HEK293 (cell line): ENCODE data around the gene SIMC1.
A peak's percentile ranks its signal among the peaks of the same experiment; 100 is the strongest.

Experiments
- CTCF ChIA-PET: fragments of 350-600 bp; formaldehyde crosslinking; extraction: SDS; loops from one replicate; lab custom pipeline; 2021; ENCODE audit warnings: antibody characterized with exemption; lab: Yijun Ruan, JAX
- POLR2A ChIA-PET: fragments of 300-600 bp; formaldehyde crosslinking; extraction: SDS; loops from one replicate; lab custom pipeline; 2020; ENCODE audit warnings: antibody characterized with exemption, inconsistent platforms; lab: Yijun Ruan, JAX
- H3K27ac ChIP-seq: fragments of 200-500 bp; sonication (Bioruptor generic); 2 replicates; pipeline ENCODE4 v1.5.1; 2014; ENCODE audit warnings: low read depth, low read length, control low read depth, inconsistent platforms; ENCODE audit errors: extremely low read depth
- H3K36me3 ChIP-seq, 2 experiments: fragments of 200-500 bp in 1 of 2; sonication (Bioruptor generic) in 1 of 2; 1 replicate in 1 of 2; 2 replicates in 1 of 2; pipeline ENCODE4 v1.5.1; 2014 to 2017; ENCODE audit warnings: inconsistent platforms in 2 of 2, low read length in 2 of 2; ENCODE audit not compliant: control insufficient read depth in 2 of 2, insufficient read depth in 1 of 2
- H3K4me1 ChIP-seq: fragments of 200-500 bp; sonication (Bioruptor generic); 2 replicates; pipeline ENCODE4 v1.5.1; 2014; ENCODE audit warnings: mild to moderate bottlenecking, low read length, inconsistent platforms; ENCODE audit not compliant: control insufficient read depth, insufficient read depth
- H3K4me3 ChIP-seq: 2 replicates; pipeline ENCODE4 v1.5.1; 2011; ENCODE audit warnings: low read depth, mild to moderate bottlenecking, control low read depth, low read length, moderate library complexity
- H3K9me3 ChIP-seq: fragments of 200-500 bp; sonication (Bioruptor generic); 2 replicates; pipeline ENCODE4 v1.5.1; 2014; ENCODE audit warnings: low read depth, low read length, inconsistent platforms; ENCODE audit not compliant: control insufficient read depth, insufficient read depth
- HOXD13 ChIP-seq: sonication (generic); formaldehyde crosslinking; IDR thresholded peaks from 2 replicates; pipeline ENCODE4 v1.8.0; 2022; ENCODE audit warnings: missing genetic modification reagents, borderline replicate concordance
- KLF1 ChIP-seq: fragments of 450-650 bp; formaldehyde crosslinking; IDR thresholded peaks from 2 replicates; pipeline ENCODE4 v1.5.1; 2016; ENCODE audit warnings: missing biosample characterization, missing genetic modification characterization
- KLF10 ChIP-seq: fragments of 450-650 bp; IDR thresholded peaks from 2 replicates; pipeline ENCODE4 v1.5.1; 2018; ENCODE audit warnings: missing biosample characterization, mild to moderate bottlenecking, missing genetic modification characterization
- MYNN ChIP-seq: fragments of 450-650 bp; formaldehyde crosslinking; IDR thresholded peaks from 2 replicates; pipeline ENCODE4 v1.5.1; 2016; ENCODE audit warnings: missing biosample characterization, missing genetic modification characterization, borderline replicate concordance
- OVOL3 ChIP-seq: fragments of 450-650 bp; formaldehyde crosslinking; IDR thresholded peaks from 2 replicates; pipeline ENCODE4 v1.5.1; 2016; ENCODE audit warnings: missing biosample characterization, missing genetic modification characterization
- ZNF132 ChIP-seq: fragments of 450-650 bp; formaldehyde crosslinking; IDR thresholded peaks from 2 replicates; pipeline ENCODE4 v1.5.1; 2017; ENCODE audit warnings: missing biosample characterization, missing genetic modification characterization, borderline replicate concordance
- ZNF239 ChIP-seq: fragments of 450-650 bp; formaldehyde crosslinking; IDR thresholded peaks from 2 replicates; pipeline ENCODE4 v1.5.1; 2016; ENCODE audit warnings: missing biosample characterization, missing genetic modification characterization
- ZNF335 ChIP-seq: fragments of 450-650 bp; formaldehyde crosslinking; conservative IDR thresholded peaks from 2 replicates; pipeline ENCODE4 v1.5.1; 2016; ENCODE audit warnings: missing biosample characterization, missing genetic modification characterization
- ZNF354C ChIP-seq: fragments of 450-650 bp; formaldehyde crosslinking; IDR thresholded peaks from 2 replicates; pipeline ENCODE4 v1.5.1; 2016; ENCODE audit warnings: missing biosample characterization, missing genetic modification characterization, low read depth, borderline replicate concordance
- ZNF548 ChIP-seq: fragments of 450-650 bp; formaldehyde crosslinking; IDR thresholded peaks from 2 replicates; pipeline ENCODE4 v1.5.1; 2016; ENCODE audit warnings: missing biosample characterization, missing genetic modification characterization
- ZNF571 ChIP-seq: fragments of 450-650 bp; formaldehyde crosslinking; IDR thresholded peaks from 2 replicates; pipeline ENCODE4 v1.5.0; 2017; ENCODE audit warnings: missing biosample characterization, missing genetic modification characterization
- ZNF610 ChIP-seq: fragments of 450-650 bp; formaldehyde crosslinking; IDR thresholded peaks from 2 replicates; pipeline ENCODE4 v1.5.1; 2016; ENCODE audit warnings: missing biosample characterization, missing genetic modification characterization, borderline replicate concordance
- ZNF660 ChIP-seq: fragments of 450-650 bp; IDR thresholded peaks from 2 replicates; pipeline ENCODE4 v1.5.1; 2018; ENCODE audit warnings: missing biosample characterization, mild to moderate bottlenecking, missing genetic modification characterization
- ZNF747 ChIP-seq: fragments of 450-650 bp; formaldehyde crosslinking; IDR thresholded peaks from 2 replicates; pipeline ENCODE4 v1.5.1; 2016; ENCODE audit warnings: missing biosample characterization, missing genetic modification characterization
- ZNF830 ChIP-seq: fragments of 450-650 bp; IDR thresholded peaks from 2 replicates; pipeline ENCODE4 v1.5.0; 2018; ENCODE audit warnings: missing biosample characterization, missing genetic modification characterization, low read depth, mild to moderate bottlenecking, moderate library complexity
- ZSCAN23 ChIP-seq: fragments of 450-650 bp; formaldehyde crosslinking; IDR thresholded peaks from 2 replicates; pipeline ENCODE4 v1.5.1; 2016; ENCODE audit warnings: missing biosample characterization, missing genetic modification characterization
- TF ChIP-seq, protein P1 (sequence below): fragments of 450-650 bp; formaldehyde crosslinking; IDR thresholded peaks from 2 replicates; pipeline ENCODE4 v1.5.1; 2016; ENCODE audit warnings: missing biosample characterization, missing genetic modification characterization, borderline replicate concordance
- TF ChIP-seq, protein P2 (sequence below): fragments of 450-650 bp; formaldehyde crosslinking; IDR thresholded peaks from 2 replicates; pipeline ENCODE4 v1.5.1; 2017; ENCODE audit warnings: missing biosample characterization, missing genetic modification characterization
- TF ChIP-seq, protein P3 (sequence below): fragments of 450-650 bp; formaldehyde crosslinking; IDR thresholded peaks from 2 replicates; pipeline ENCODE4 v1.5.1; 2016; ENCODE audit warnings: missing biosample characterization, missing genetic modification characterization
- TF ChIP-seq, protein P4 (sequence below): fragments of 450-650 bp; formaldehyde crosslinking; IDR thresholded peaks from 2 replicates; pipeline ENCODE4 v1.5.1; 2017; ENCODE audit warnings: missing biosample characterization, missing genetic modification characterization
- TF ChIP-seq, protein P5 (sequence below): fragments of 450-650 bp; formaldehyde crosslinking; IDR thresholded peaks from 2 replicates; pipeline ENCODE4 v1.5.1; 2016; ENCODE audit warnings: missing biosample characterization, missing genetic modification characterization
- TF ChIP-seq, protein P6 (sequence below): fragments of 450-650 bp; formaldehyde crosslinking; IDR thresholded peaks from 2 replicates; pipeline ENCODE4 v1.5.1; 2016; ENCODE audit warnings: missing biosample characterization, missing genetic modification characterization
- TF ChIP-seq, protein P7 (sequence below): fragments of 450-650 bp; formaldehyde crosslinking; IDR thresholded peaks from 2 replicates; pipeline ENCODE4 v1.5.1; 2017; ENCODE audit warnings: missing biosample characterization, missing genetic modification characterization

SIMC1 gene

DNA sequence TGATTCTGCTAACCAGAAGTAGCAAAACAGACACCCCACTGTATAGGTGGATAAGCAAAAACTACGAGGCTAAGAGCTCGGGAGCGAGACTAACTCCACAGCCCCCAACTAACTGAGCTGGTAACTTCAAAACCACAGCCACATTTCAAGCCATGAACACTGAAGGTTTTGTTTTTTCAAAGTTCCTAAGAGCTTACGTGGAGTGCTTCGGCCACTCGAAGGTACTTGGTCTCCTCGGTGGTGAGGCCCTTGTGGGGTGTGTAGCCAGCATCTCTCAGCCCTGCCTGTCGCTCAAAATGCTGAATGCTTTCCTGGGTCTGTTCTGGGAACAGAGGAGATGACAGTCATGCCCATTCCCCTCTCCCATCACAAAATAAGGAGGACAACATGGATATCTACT is 112.2 kb downstream of the SIMC1 start (continued):
- TF ChIP-seq, protein P1, sequence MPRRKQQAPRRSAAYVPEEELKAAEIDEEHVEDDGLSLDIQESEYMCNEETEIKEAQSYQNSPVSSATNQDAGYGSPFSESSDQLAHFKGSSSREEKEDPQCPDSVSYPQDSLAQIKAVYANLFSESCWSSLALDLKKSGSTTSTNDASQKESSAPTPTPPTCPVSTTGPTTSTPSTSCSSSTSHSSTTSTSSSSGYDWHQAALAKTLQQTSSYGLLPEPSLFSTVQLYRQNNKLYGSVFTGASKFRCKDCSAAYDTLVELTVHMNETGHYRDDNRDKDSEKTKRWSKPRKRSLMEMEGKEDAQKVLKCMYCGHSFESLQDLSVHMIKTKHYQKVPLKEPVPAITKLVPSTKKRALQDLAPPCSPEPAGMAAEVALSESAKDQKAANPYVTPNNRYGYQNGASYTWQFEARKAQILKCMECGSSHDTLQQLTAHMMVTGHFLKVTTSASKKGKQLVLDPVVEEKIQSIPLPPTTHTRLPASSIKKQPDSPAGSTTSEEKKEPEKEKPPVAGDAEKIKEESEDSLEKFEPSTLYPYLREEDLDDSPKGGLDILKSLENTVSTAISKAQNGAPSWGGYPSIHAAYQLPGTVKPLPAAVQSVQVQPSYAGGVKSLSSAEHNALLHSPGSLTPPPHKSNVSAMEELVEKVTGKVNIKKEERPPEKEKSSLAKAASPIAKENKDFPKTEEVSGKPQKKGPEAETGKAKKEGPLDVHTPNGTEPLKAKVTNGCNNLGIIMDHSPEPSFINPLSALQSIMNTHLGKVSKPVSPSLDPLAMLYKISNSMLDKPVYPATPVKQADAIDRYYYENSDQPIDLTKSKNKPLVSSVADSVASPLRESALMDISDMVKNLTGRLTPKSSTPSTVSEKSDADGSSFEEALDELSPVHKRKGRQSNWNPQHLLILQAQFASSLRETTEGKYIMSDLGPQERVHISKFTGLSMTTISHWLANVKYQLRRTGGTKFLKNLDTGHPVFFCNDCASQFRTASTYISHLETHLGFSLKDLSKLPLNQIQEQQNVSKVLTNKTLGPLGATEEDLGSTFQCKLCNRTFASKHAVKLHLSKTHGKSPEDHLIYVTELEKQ (tag by site-specific recombination) = no peak
- TF ChIP-seq HOXD13 (CRISPR knock-in tag) = no peak
- TF ChIP-seq ZNF335 (tag by site-specific recombination) = no peak
- TF ChIP-seq KLF10 (tag by site-specific recombination) = no peak
- no peak for TF ChIP-seq ZNF610 (tag by site-specific recombination)
- TF ChIP-seq ZNF239 (tag by site-specific recombination) = no peak

DNA sequence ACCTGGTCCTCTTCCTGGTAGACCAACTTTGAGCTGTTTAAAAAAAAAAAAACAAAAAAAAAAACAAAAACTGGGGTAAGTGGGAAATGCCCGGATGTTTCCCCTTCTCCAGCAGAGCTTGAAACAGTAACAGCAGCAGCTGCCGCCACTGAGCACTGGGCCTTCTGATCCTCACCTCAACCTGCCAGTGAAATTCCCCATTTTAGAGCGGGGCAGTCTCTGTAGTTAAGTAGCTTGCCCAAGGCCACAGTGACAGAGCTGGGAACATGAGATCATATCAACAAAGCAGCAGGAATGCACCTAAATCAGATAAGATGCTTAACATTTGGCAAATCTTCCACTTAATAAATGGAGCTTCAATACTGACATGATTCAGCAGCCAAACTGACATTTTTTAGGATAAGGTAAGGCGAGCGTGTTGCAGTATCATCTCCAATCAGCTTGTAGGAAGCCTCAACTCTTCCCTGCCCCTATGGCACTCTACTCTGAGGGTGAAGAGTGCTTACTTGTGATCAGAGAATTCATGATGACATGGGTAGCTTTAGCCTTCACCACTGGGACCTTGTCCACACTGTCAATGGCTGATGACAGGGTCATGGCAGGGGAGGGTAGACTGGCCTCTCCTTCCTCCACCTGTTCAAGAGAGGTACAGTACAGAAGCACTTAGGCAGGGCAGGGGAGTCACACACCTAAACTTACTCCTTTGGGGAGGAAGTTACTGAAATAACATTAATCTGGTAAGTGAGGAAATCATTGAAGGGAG is 114.1 kb downstream of the SIMC1 start:
- H3K27ac ChIP-seq = no peak overlapping the region
- H3K4me1 ChIP-seq = no peaks in the 10 kb centered on the region; the same call in 1 of the 2 replicates
- ChIA-PET CTCF (no interaction called here), POLR2A (interaction anchor here (0.7 to 2.5 kb wide), 4 partner anchors 9 to 185 kb away, joined by 3 to 24 read pairs (median 4); partner anchors contain the start of genes KIAA1191 and RNF44)
- peaks cover 31 to 99% of the 10 kb centered on the region in 2 experiments for H3K36me3 ChIP-seq
- H3K4me3 ChIP-seq = no peak overlapping the region
- no peaks in the 10 kb centered on the region for H3K9me3 ChIP-seq
- TF ChIP-seq, protein P2, sequence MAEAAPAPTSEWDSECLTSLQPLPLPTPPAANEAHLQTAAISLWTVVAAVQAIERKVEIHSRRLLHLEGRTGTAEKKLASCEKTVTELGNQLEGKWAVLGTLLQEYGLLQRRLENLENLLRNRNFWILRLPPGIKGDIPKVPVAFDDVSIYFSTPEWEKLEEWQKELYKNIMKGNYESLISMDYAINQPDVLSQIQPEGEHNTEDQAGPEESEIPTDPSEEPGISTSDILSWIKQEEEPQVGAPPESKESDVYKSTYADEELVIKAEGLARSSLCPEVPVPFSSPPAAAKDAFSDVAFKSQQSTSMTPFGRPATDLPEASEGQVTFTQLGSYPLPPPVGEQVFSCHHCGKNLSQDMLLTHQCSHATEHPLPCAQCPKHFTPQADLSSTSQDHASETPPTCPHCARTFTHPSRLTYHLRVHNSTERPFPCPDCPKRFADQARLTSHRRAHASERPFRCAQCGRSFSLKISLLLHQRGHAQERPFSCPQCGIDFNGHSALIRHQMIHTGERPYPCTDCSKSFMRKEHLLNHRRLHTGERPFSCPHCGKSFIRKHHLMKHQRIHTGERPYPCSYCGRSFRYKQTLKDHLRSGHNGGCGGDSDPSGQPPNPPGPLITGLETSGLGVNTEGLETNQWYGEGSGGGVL (tag by site-specific recombination) = no peak
- TF ChIP-seq, protein P3, sequence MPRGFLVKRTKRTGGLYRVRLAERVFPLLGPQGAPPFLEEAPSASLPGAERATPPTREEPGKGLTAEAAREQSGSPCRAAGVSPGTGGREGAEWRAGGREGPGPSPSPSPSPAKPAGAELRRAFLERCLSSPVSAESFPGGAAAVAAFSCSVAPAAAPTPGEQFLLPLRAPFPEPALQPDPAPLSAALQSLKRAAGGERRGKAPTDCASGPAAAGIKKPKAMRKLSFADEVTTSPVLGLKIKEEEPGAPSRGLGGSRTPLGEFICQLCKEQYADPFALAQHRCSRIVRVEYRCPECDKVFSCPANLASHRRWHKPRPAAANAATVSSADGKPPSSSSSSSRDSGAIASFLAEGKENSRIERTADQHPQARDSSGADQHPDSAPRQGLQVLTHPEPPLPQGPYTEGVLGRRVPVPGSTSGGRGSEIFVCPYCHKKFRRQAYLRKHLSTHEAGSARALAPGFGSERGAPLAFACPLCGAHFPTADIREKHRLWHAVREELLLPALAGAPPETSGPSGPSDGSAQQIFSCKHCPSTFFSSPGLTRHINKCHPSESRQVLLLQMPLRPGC = no peak
- TF ChIP-seq, protein P4, sequence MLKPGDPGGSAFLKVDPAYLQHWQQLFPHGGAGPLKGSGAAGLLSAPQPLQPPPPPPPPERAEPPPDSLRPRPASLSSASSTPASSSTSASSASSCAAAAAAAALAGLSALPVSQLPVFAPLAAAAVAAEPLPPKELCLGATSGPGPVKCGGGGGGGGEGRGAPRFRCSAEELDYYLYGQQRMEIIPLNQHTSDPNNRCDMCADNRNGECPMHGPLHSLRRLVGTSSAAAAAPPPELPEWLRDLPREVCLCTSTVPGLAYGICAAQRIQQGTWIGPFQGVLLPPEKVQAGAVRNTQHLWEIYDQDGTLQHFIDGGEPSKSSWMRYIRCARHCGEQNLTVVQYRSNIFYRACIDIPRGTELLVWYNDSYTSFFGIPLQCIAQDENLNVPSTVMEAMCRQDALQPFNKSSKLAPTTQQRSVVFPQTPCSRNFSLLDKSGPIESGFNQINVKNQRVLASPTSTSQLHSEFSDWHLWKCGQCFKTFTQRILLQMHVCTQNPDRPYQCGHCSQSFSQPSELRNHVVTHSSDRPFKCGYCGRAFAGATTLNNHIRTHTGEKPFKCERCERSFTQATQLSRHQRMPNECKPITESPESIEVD = no peak
- no peak for TF ChIP-seq ZNF132 (tag by site-specific recombination)
- TF ChIP-seq, protein P5, sequence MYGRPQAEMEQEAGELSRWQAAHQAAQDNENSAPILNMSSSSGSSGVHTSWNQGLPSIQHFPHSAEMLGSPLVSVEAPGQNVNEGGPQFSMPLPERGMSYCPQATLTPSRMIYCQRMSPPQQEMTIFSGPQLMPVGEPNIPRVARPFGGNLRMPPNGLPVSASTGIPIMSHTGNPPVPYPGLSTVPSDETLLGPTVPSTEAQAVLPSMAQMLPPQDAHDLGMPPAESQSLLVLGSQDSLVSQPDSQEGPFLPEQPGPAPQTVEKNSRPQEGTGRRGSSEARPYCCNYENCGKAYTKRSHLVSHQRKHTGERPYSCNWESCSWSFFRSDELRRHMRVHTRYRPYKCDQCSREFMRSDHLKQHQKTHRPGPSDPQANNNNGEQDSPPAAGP (tag by site-specific recombination) = no peak
- TF ChIP-seq, protein P6, sequence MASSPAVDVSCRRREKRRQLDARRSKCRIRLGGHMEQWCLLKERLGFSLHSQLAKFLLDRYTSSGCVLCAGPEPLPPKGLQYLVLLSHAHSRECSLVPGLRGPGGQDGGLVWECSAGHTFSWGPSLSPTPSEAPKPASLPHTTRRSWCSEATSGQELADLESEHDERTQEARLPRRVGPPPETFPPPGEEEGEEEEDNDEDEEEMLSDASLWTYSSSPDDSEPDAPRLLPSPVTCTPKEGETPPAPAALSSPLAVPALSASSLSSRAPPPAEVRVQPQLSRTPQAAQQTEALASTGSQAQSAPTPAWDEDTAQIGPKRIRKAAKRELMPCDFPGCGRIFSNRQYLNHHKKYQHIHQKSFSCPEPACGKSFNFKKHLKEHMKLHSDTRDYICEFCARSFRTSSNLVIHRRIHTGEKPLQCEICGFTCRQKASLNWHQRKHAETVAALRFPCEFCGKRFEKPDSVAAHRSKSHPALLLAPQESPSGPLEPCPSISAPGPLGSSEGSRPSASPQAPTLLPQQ (tag by site-specific recombination) = peak; percentile 69; the same call in 1 of the 2 replicates
- TF ChIP-seq, protein P7, sequence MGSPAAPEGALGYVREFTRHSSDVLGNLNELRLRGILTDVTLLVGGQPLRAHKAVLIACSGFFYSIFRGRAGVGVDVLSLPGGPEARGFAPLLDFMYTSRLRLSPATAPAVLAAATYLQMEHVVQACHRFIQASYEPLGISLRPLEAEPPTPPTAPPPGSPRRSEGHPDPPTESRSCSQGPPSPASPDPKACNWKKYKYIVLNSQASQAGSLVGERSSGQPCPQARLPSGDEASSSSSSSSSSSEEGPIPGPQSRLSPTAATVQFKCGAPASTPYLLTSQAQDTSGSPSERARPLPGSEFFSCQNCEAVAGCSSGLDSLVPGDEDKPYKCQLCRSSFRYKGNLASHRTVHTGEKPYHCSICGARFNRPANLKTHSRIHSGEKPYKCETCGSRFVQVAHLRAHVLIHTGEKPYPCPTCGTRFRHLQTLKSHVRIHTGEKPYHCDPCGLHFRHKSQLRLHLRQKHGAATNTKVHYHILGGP = no peak
- no peak for TF ChIP-seq ZNF354C (tag by site-specific recombination)
- TF ChIP-seq ZSCAN23 (tag by site-specific recombination) = no peak
- TF ChIP-seq KLF1 = no peak
- TF ChIP-seq ZNF548 (tag by site-specific recombination) = no peak
- TF ChIP-seq ZNF660 (tag by site-specific recombination) = no peak
- no peak for TF ChIP-seq MYNN
- TF ChIP-seq ZNF747 (tag by site-specific recombination) = no peak
- no peak for TF ChIP-seq OVOL3
- no peak for TF ChIP-seq ZNF571 (tag by site-specific recombination)
- TF ChIP-seq ZNF830 (tag by site-specific recombination) = no peak
